BJ (cell line): ENCODE results near the gene CNP. TPM values are rescaled to one million over a fixed set of nuclear protein-coding genes. Genes with fewer than 3 reads are reported as not detected.
"Not testable (repeated sequence)": the region's sequence is repeated elsewhere in the genome, so short reads cannot be mapped to it uniquely, and the experiment has no call there.

ENCODE experiments used
- CTCF ChIA-PET: fragments of 350-600 bp; formaldehyde crosslinking; extraction: SDS; loops from one replicate; lab custom pipeline; 2021; ENCODE audit warnings: antibody characterized with exemption, inconsistent platforms; lab: Yijun Ruan, JAX
- POLR2A ChIA-PET: fragments of 300-600 bp; sonication (Branson Sonifier 250); formaldehyde crosslinking; extraction: SDS; loops from one replicate; lab custom pipeline; 2021; ENCODE audit warnings: antibody characterized with exemption; lab: Charles Lee
- DNase-seq: peaks from one replicate; pipeline ENCODE4 v3.0.0-alpha.2; 2011; ENCODE audit warnings: low read depth
- H3K27me3 ChIP-seq: 2 replicates; pipeline ENCODE4 v1.6.0; 2011; ENCODE audit warnings: low read length; ENCODE audit not compliant: control insufficient read depth, insufficient read depth
- H3K36me3 ChIP-seq: 2 replicates; pipeline ENCODE4 v1.5.1; 2011; ENCODE audit warnings: low read length; ENCODE audit not compliant: control insufficient read depth, insufficient read depth
- H3K4me3 ChIP-seq: 2 replicates; pipeline ENCODE4 v1.5.1; 2011; ENCODE audit warnings: low read depth, mild to moderate bottlenecking, control low read depth, low read length
- CTCF ChIP-seq: IDR thresholded peaks from 2 replicates; pipeline ENCODE4 v1.5.1; 2011; ENCODE audit warnings: low read depth, mild to moderate bottlenecking, control low read depth, inconsistent platforms, low read length, moderate library complexity; ENCODE audit not compliant: insufficient read depth
- polyA plus RNA-seq: library from polyadenylated mRNA; depleted of rRNA; stranded (reverse); fragments of >200 nt; gene quantifications from 2 replicates; pipeline ENCODE4 v1.2.3, GENCODE V29; 2011

Gene CNP
- polyA plus RNA-seq, 1 experiment: 66.2 TPM

- DNase-seq: no peak
- Histone ChIP-seq H3K36me3 (no peaks in the 10 kb centered on the region), H3K27me3 (no peaks in the 10 kb centered on the region), H3K4me3 (no peak overlapping the region)
- TF ChIP-seq CTCF: no peak
- CTCF ChIA-PET: interaction anchor here (1.4 to 1.7 kb wide), 2 partner anchors 10 to 36 kb away, joined by 3 to 5 read pairs; partner anchors contain the start of gene ACLY
- POLR2A ChIA-PET: no interaction called here
These were observed 37.8 kb upstream of the CNP start for GRCh38 chr17:41928693-41929251.

GRCh38 chr17:41930009-41930832 is 36.4 kb upstream of the CNP start, which contains the start of gene ODAD4:
ODAD4 (plus strand) TSS chr17:41930617; CDS start chr17:41930724, 107 bp downstream.
- CTCF ChIA-PET: interaction anchor here (0.5 to 1.7 kb wide), 9 partner anchors 9 to 541 kb away, joined by 3 to 5 read pairs (median 3); partner anchors contain the start of gene ACLY
- no peaks in the 10 kb centered on the region for H3K36me3 ChIP-seq
- peak within 1 kb of the TSS; percentile 51 for H3K4me3 ChIP-seq
- no peaks in the 10 kb centered on the region for H3K27me3 ChIP-seq
- POLR2A ChIA-PET: interaction anchor here (0.6 to 1.4 kb wide), 3 partner anchors 9 to 36 kb away, joined by 3 read pairs; partner anchors contain the start of gene CNP
- peak; percentile 93 for DNase-seq
- peak; percentile 49 for TF ChIP-seq CTCF

- H3K27me3 ChIP-seq, H3K36me3 ChIP-seq, DNase-seq: not testable (repeated sequence)
- ChIA-PET CTCF (interaction anchor here (0.5 to 1.0 kb wide), 4 partner anchors 14 to 64 kb away, joined by 3 read pairs; no protein-coding TSS in a partner anchor), POLR2A (interaction anchor here (0.6 to 1.4 kb wide), 3 partner anchors 9 to 36 kb away, joined by 3 read pairs; partner anchors contain the start of gene CNP)
- peak overlapping the region; percentile 51 for H3K4me3 ChIP-seq
These were observed 35.8 kb upstream of the CNP start for GRCh38 chr17:41930833-41931156.

- POLR2A ChIA-PET, H3K36me3 ChIP-seq, H3K27me3 ChIP-seq, DNase-seq, H3K4me3 ChIP-seq: not testable (repeated sequence)
- CTCF ChIA-PET: interaction anchor here (1.0 kb wide), 1 partner anchor 250 kb away, joined by 3 read pairs; the partner anchor contains the start of gene KCNH4
These were observed 34.9 kb upstream of the CNP start for GRCh38 chr17:41931715-41932114.

GRCh38 chr17:41932816-41933389 is 33.7 kb upstream of the CNP start:
- CTCF ChIA-PET: interaction anchor here (1.0 kb wide), 1 partner anchor 249 kb away, joined by 3 read pairs; the partner anchor contains the start of gene KCNH4
- no peak for TF ChIP-seq CTCF
- Histone ChIP-seq H3K4me3 (no peak overlapping the region), H3K36me3 (peaks cover 2% of the 10 kb centered on the region; the same call in 1 of the 2 replicates), H3K27me3 (no peaks in the 10 kb centered on the region)
- POLR2A ChIA-PET: interaction anchor here (0.6 kb wide), 2 partner anchors 17 to 33 kb away, joined by 4 to 16 read pairs; no protein-coding TSS in a partner anchor
- no peak for DNase-seq

GRCh38 chr17:41935641-41936040 is 31.0 kb upstream of the CNP start:
- CTCF ChIA-PET: no interaction called here
- no peaks in the 10 kb centered on the region for H3K27me3 ChIP-seq
- peaks cover 2% of the 10 kb centered on the region; the same call in 1 of the 2 replicates for H3K36me3 ChIP-seq
- no peak for DNase-seq
- TF ChIP-seq CTCF: no peak
- H3K4me3 ChIP-seq: no peak overlapping the region
- POLR2A ChIA-PET: no interaction called here
